IPS-NIHi7 (cell line): ENCODE measurements around the gene CYP2A7.
"Not testable (repeated sequence)": the region's sequence is repeated elsewhere in the genome, so short reads cannot be mapped to it uniquely, and the experiment has no call there.

Experiments
- DNase-seq: peaks from one replicate; pipeline ENCODE4 v3.0.0; 2012; ENCODE audit warnings: mixed read lengths; ENCODE audit errors: extremely low spot score

The CYP2A7 gene

DNA sequence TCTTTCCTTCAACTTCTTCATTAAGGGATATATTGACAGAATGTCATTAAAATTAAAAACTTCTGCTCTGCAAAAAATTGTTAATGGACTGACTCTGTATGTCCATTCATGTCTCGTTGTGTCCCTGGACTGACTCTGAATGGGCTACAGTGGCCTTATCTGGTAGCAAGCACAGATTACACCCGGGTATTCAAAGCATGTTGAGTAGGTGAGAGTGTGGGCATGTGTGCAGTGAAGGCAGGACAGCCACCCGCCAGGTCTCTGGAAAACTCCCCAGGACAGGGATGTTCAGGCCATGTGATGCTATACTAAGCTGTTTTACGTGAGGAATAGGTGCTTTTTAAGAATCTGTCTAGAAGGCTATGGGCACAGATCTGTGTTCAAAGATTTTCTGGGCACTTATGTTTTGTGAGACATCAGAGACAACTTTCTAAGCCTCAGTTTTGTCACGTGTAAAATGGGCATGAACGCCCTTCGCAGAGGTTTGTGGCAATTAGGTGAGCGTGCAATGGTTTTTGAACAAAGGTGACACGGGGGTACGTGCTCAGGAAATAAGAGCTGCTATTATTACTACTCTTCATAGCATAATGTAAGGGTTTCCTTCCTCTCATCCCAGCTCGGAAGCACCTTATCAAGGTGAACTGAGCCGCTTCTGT lies 38.9 kb downstream of the CYP2A7 start:
- DNase-seq = not testable (repeated sequence)

DNA sequence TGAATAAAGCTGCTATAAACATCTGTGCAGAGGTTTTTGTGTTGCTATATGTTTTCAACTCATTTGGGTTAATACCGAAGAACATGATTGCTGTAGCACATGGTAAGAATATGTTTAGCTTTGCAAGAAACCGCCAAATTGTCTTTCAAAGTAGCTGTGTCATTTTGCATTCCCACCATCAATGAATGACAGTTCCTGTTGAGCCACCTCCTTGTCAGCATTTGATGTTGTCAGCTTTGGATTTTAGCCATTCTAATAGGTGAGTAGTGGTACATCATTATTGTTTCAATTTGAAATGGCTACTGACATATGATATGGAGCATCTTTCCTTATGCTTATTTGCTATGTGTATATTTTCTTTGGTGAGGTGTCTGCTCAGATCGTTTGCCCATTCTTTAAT lies 40.0 kb downstream of the CYP2A7 start:
- not testable (repeated sequence) for DNase-seq

GRCh38 chr19:40838477-40838876 lies 43.6 kb downstream of the CYP2A7 start:
- DNase-seq = not testable (repeated sequence)

DNA sequence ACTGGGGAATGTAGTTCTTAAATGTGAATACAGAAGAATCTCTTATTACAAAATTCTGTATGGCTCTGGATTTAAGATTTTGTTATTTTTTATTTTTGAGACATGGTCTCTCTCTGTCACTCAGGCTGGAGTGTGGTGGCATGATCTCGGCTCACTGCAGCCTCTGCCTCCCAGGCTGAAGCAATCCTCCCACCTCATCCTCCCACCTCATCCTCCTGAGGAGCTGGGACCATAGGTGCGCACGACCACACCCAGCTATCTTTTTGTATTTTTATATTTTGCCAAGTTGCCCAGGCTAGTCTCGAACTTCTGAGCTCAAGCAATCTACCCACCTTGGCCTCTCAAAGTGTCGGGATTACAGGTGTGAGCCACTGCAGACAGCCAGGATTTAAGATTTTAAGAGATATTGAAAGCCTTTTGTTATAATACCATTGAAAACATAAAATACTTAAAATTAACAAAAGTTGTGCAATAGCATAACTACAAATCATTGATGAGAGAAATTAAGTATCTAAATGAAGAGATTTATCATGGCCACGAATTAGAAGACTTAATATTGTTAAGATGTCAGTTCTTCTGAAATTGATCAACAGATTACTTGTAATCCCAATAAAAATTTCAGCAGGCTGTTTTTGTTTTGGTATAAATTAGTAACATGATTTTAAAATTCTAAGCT lies 45.1 kb downstream of the CYP2A7 start:
- no peak for DNase-seq

- not testable (repeated sequence) for DNase-seq
Observed at GRCh38 chr19:40833728-40834533, 48.1 kb downstream of the CYP2A7 start.

GRCh38 chr19:40832431-40832790 lies 49.6 kb downstream of the CYP2A7 start:
- DNase-seq = not testable (repeated sequence)

DNA sequence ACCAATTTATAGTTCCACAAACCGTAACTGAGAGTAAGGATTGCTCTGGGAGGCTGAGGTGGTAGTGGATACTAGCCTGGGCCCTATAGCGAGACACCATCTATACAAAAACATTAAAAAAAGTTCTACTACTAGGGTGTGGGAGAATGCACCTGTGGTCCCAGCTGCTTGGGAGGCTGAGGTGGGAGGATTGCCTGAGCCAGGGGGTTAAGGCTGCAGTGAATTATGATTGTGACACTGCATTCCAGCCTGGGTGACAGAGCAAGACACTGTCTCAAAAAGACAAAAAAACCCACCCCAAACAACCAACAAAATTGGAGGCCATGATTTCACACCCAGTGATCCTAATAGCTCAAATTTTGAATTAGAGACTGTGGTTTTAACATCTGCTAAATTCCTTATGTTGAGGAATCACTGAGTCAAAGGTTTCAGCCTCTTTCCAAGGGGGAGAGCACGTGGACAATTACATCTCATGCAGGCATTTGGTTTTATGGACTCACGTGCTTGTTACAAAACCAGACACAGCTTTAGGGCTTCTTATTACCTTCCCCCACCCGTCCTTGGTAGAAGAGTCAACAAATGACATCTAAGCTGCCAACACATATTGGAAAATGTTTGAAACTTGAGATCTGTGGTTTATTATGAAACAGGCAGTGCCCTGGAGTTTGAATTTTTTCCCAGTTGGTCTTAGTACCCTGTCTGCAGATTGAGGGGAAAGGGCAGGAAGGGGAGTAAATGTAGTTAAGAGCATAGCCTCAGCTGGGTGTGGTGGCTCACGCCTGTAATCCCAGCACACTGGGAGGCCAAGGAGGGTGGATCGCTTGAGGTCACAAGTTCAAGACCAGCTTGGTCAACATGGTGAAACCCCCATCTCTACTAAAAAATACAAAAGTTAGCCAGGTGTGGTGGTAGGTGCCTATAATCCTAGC lies 50.3 kb downstream of the CYP2A7 start:
- DNase-seq = no peak

GRCh38 chr19:40830741-40831140 lies 51.3 kb downstream of the CYP2A7 start:
- not testable (repeated sequence) for DNase-seq

DNA sequence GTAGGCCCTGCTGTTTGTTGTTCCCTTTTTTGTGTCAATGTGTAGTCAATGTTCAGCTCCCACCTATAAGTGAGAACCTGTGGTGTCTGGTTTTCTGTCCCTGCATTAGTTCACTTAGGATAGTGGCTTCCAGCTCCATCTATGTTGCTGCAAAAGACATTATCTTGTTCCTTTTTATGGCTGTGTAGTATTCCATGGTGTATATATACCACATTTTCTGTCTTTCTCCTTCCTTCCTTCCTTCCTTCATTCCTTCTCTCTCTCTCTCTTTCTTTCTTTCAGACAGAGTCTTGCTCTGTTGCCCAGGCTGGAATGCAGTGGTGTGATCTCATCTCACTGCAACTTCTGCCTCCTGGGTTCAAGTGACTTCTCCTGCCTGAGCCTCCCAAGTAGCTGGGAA lies 52.8 kb downstream of the CYP2A7 start:
- no peak for DNase-seq

DNA sequence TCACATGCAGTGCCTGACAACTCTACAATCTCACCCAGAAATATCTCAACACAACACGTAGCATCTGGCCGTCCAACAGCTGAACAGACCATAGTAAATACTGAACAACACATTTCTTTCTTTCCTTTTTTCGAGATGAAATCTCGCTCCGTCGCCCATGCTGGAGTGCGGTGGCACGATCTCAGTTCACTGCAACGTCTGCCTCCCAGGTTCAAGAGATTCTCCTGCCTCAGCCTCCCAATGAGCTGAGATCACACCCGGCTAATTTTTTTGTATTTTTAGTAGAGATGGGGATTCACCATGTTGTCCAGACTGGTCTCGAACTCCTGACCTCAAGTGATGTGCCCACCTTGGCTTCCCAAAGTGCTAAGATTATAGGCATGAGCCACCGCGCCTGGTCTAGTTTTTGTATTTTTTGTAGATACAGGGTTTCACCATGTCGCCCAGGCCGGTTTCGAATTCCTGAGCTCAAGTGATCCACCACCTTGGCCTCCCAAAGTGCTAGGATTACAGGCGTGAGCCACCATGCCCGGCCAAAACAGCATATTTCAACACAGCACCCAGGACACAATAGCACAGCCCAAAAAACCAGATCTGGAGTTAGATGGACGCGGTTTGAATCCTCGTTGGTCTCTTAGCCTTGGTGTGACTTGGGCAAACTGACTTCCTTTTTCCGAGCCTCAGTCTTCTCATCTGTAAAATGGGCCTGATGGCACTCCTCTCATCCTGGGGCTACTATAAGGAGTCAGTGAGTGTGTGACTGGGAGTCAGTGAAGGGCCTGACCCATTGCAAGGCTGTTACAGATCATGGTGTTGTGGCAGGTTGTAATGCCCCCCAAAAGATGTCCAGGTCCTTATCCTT lies 54.4 kb downstream of the CYP2A7 start:
- no peak for DNase-seq

GRCh38 chr19:40826699-40827385 lies 55.2 kb downstream of the CYP2A7 start:
- not testable (repeated sequence) for DNase-seq

GRCh38 chr19:40826312-40826698 lies 55.7 kb downstream of the CYP2A7 start:
- not testable (repeated sequence) for DNase-seq

DNA sequence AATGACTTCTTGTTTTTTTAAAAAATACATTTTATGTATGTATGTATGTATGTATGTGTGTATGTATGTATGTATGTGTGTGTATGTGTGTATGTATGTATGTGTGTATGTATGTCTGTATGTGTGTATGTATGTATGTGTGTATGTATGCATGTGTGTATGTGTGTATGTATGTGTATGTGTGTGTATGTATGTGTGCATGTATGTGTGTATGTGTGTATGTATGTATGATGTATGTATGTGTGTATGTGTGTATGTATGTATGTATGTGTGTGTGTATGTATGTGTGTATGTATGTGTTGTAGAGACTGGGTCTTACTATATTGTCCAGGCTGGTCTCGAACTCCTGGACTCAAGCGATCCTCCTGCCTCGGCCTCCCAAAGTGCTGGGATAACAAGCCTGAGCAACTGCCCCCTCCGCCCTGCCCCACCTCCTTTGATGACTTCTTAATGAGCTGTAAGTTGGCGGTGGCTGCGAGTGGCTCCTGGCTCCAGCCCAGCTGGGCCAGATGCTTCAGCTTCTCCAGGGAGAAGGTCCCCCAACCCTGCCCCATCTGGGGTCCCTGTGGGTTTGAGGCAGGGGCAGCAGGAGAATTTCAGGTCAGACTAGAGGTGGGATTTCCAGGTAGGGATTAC lies 56.5 kb downstream of the CYP2A7 start:
- not testable (repeated sequence) for DNase-seq
